HepG2 (cell line): Measurements from ENCODE around the gene IFT172. TPM values are rescaled to one million over a fixed set of nuclear protein-coding genes. Genes with fewer than 3 reads are reported as not detected.

Source experiments
- AGO2 ChIP-seq: fragments of 200-400 bp; formaldehyde crosslinking; optimal IDR thresholded peaks from 2 replicates; pipeline ENCODE3; 2017; ENCODE audit warnings: mild to moderate bottlenecking, low read depth, low read length, moderate library complexity
- CAMTA2 ChIP-seq: sonication (generic); formaldehyde crosslinking; IDR thresholded peaks from 2 replicates; pipeline ENCODE4 v1.4.0; 2020; ENCODE audit warnings: mild to moderate bottlenecking, missing genetic modification reagents, borderline replicate concordance
- CEBPG ChIP-seq: IDR thresholded peaks from 2 replicates; pipeline ENCODE4 v1.6.1; 2016
- CTCF ChIP-seq: sonication (generic); formaldehyde crosslinking; IDR thresholded peaks from 2 replicates; pipeline ENCODE4 v1.5.0; 2020; ENCODE audit warnings: mild to moderate bottlenecking, missing genetic modification reagents, moderate library complexity
- DBP ChIP-seq: sonication (generic); formaldehyde crosslinking; IDR thresholded peaks from 2 replicates; pipeline ENCODE4 v1.4.0; 2020; ENCODE audit warnings: missing genetic modification reagents; ENCODE audit errors: not compliant biosample characterization
- HMGXB3 ChIP-seq: sonication (generic); formaldehyde crosslinking; IDR thresholded peaks from 2 replicates; pipeline ENCODE4 v1.4.0; 2020; ENCODE audit warnings: missing genetic modification reagents, borderline replicate concordance
- IRF2 ChIP-seq: IDR thresholded peaks from 2 replicates; pipeline ENCODE4 v1.6.1; 2018; ENCODE audit warnings: missing genetic modification reagents, missing compliant biosample characterization
- JARID2 ChIP-seq: sonication (generic); formaldehyde crosslinking; IDR thresholded peaks from 2 replicates; pipeline ENCODE4 v1.8.1; 2023; ENCODE audit warnings: missing genetic modification reagents, inconsistent platforms; ENCODE audit not compliant: insufficient replicate concordance
- JUNB ChIP-seq: sonication (generic); formaldehyde crosslinking; IDR thresholded peaks from 2 replicates; pipeline ENCODE4 v1.8.0; 2022; ENCODE audit warnings: missing genetic modification reagents, mild to moderate bottlenecking, borderline replicate concordance
- KMT2A ChIP-seq: sonication (generic); formaldehyde crosslinking; IDR thresholded peaks from 2 replicates; pipeline ENCODE4 v1.4.0; 2020; ENCODE audit warnings: missing genetic modification reagents
- LCORL ChIP-seq, 2 experiments: fragments of 450-650 bp in 1 of 2; sonication (generic) in 1 of 2; formaldehyde crosslinking in 1 of 2; IDR thresholded peaks; 2 replicates each; pipeline versions ENCODE4 v1.5.0 to v1.6.1; 2017 to 2020; ENCODE audit warnings: antibody characterized with exemption in 1 of 2, missing genetic modification reagents in 1 of 2
- MED8 ChIP-seq: sonication (generic); formaldehyde crosslinking; IDR thresholded peaks from 2 replicates; pipeline ENCODE4 v1.8.1; 2023; ENCODE audit warnings: mild to moderate bottlenecking, missing genetic modification reagents; ENCODE audit not compliant: insufficient replicate concordance
- NR0B2 ChIP-seq: sonication (generic); formaldehyde crosslinking; IDR thresholded peaks from 2 replicates; pipeline ENCODE4 v1.4.0; 2020; ENCODE audit warnings: mild to moderate bottlenecking, missing genetic modification reagents
- POGZ ChIP-seq: sonication (generic); formaldehyde crosslinking; IDR thresholded peaks from 2 replicates; pipeline ENCODE4 v1.4.0; 2020; ENCODE audit warnings: mild to moderate bottlenecking, missing genetic modification reagents
- SALL2 ChIP-seq: sonication (generic); formaldehyde crosslinking; IDR thresholded peaks from 2 replicates; pipeline ENCODE4 v1.8.1; 2023; ENCODE audit warnings: mild to moderate bottlenecking, missing genetic modification reagents, inconsistent platforms
- SETDB1 ChIP-seq: sonication (generic); formaldehyde crosslinking; IDR thresholded peaks from 2 replicates; pipeline ENCODE4 v1.5.1; 2020; ENCODE audit warnings: missing genetic modification reagents, mild to moderate bottlenecking, borderline replicate concordance
- SSRP1 ChIP-seq: IDR thresholded peaks from 2 replicates; pipeline ENCODE4 v1.6.1; 2016; ENCODE audit warnings: control low read depth
- ZMYM4 ChIP-seq: sonication (generic); formaldehyde crosslinking; IDR thresholded peaks from 2 replicates; pipeline ENCODE4 v1.8.1; 2023; ENCODE audit warnings: mild to moderate bottlenecking, missing genetic modification reagents
- ZNF598 ChIP-seq: sonication (generic); formaldehyde crosslinking; IDR thresholded peaks from 2 replicates; pipeline ENCODE4 v1.5.1; 2020; ENCODE audit warnings: mild to moderate bottlenecking, missing genetic modification reagents, borderline replicate concordance
- ZNF713 ChIP-seq: sonication (generic); formaldehyde crosslinking; IDR thresholded peaks from 2 replicates; pipeline ENCODE4 v1.4.0; 2020; ENCODE audit warnings: mild to moderate bottlenecking, missing genetic modification reagents
- polyA plus RNA-seq, 8 experiments: library from polyadenylated mRNA; depleted of rRNA in 3 of 8; stranded (reverse) in 7 of 8; unstranded in 1 of 8; fragments of >200 nt; fragmentation: Illumina TruSeq in 4 of 8; extraction: Trizol in 4 of 8; gene quantifications; 2 replicates each; pipeline versions ENCODE4 v1.2.1 to v1.2.3, GENCODE V29; 2011 to 2016; ENCODE audit warnings: low read depth in 4 of 8, missing spikeins in 1 of 8, mixed read lengths in 1 of 8; ENCODE audit not compliant: insufficient read depth in 1 of 8
- total RNA-seq, 5 experiments: library from RNA; depleted of rRNA; stranded (reverse); fragments of >200 nt; fragmentation: Illumina TruSeq; extraction: Trizol; gene quantifications; 2 replicates each; pipeline ENCODE4 v1.2.3, GENCODE V29; 2016; ENCODE audit warnings: low read depth in 1 of 5
- TF ChIP-seq, protein P1 (sequence below): sonication (generic); formaldehyde crosslinking; IDR thresholded peaks from 2 replicates; pipeline ENCODE4 v1.5.0; 2020; ENCODE audit warnings: missing genetic modification reagents

IFT172 gene
- total and polyA plus RNA-seq, 2 of the 13 experiments (the other 11 are each of a cell fraction or from before 2014, with no cell fraction given), result 21.6 to 35.7 TPM

GRCh38 chr2:27489118-27489497 is 435 bp downstream of the IFT172 start (continued):
- TF ChIP-seq AGO2 (no peak), IRF2 (CRISPR knock-in tag) (no peak), CAMTA2 (CRISPR knock-in tag) (peak; percentile 65; the same call in 1 of the 2 replicates), DBP (no peak), SALL2 (CRISPR knock-in tag) (0 out of 2 replicates have a peak, but pooled peaks have one; percentile 7), CEBPG (CRISPR knock-in tag) (no peak), MED8 (CRISPR knock-in tag) (no peak), POGZ (peak; percentile 34; the same call in 1 of the 2 replicates), ZNF598 (CRISPR knock-in tag) (no peak), CTCF (peak; percentile 50), LCORL (IDR thresholded peaks at IDR 0.05) (no peak), LCORL (CRISPR knock-in tag; IDR thresholded peaks at IDR 0.05) (peak; percentile 39; the same call in 1 of the 2 replicates), HMGXB3 (no peak), NR0B2 (peak; percentile 42; the same call in 1 of the 2 replicates), ZNF713 (0 out of 2 replicates have a peak, but pooled peaks have one; percentile 72), SSRP1 (CRISPR knock-in tag) (no peak), JARID2 (CRISPR knock-in tag) (no peak), JUNB (CRISPR knock-in tag) (no peak), KMT2A (CRISPR knock-in tag) (no peak), ZMYM4 (CRISPR knock-in tag) (no peak), SETDB1 (CRISPR knock-in tag) (no peak)
- TF ChIP-seq, protein P1, sequence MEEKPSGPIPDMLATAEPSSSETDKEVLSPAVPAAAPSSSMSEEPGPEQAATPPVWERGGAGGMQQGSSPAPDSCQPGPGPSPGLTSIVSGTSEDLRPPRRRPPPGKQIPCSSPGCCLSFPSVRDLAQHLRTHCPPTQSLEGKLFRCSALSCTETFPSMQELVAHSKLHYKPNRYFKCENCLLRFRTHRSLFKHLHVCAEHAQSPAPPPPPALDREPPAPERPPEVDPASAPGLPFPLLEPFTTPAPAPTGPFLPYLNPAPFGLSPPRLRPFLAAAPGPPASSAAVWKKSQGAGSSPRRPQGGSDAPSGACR (CRISPR knock-in tag), result no peak
